GM12878 (cell line): ENCODE results near the gene ADAMTS1. TPM values are rescaled to one million over a fixed set of nuclear protein-coding genes. Genes with fewer than 3 reads are reported as not detected.

Experiments
- ATAC-seq: fragments of 200-7000 bp; cut with Tn5 transposase; 3 replicates; pipeline ENCODE4 v1.9.1; 2020; ENCODE audit warnings: mild to moderate bottlenecking, moderate library complexity
- BruUV-seq: library from RNA; stranded (reverse); fragments of 400-500 nt; replicated peaks from 2 replicates; lab custom pipeline; 2021; lab: Mats Ljungman, UMichigan
- CTCF ChIA-PET: fragments of 300-600 bp; sonication (Branson Sonifier 250); formaldehyde crosslinking; extraction: SDS; loops from one replicate; lab custom pipeline; 2021; ENCODE audit warnings: inconsistent platforms; lab: Yijun Ruan, JAX
- POLR2A ChIA-PET: fragments of 350-600 bp; formaldehyde crosslinking; extraction: SDS; loops from one replicate; lab custom pipeline; 2021; ENCODE audit warnings: inconsistent platforms; lab: Charles Lee
- RAD21 ChIA-PET: fragments of 300-600 bp; sonication (Branson Sonifier 250); formaldehyde crosslinking; loops from one replicate; lab custom pipeline; 2023; ENCODE audit warnings: antibody characterized with exemption; ENCODE audit not compliant: unreplicated experiment; lab: Charles Lee
- SMC1A ChIA-PET: fragments of 300-600 bp; sonication (Branson Sonifier 250); formaldehyde crosslinking; loops from one replicate; lab custom pipeline; 2023; ENCODE audit not compliant: unreplicated experiment, uncharacterized antibody; lab: Charles Lee
- DNase-seq: peaks from one replicate; pipeline ENCODE4 v3.0.0-alpha.2; 2011; ENCODE audit warnings: low read depth, low spot score
- FAIRE-seq: peaks from 3 replicates; lab custom pipeline; 2011; peaks lifted over from hg19 to GRCh38; lab: Jason Lieb, UNC
- H2AFZ ChIP-seq: 2 replicates; pipeline ENCODE4 v1.6.0; 2011; ENCODE audit warnings: low read depth, low read length, control low read depth; ENCODE audit not compliant: control insufficient read depth
- H3K27ac ChIP-seq: 2 replicates; pipeline ENCODE4 v1.5.1; 2011; ENCODE audit warnings: control low read depth; ENCODE audit not compliant: control insufficient read depth, insufficient read depth
- H3K27me3 ChIP-seq, 2 experiments: replicated peaks in 1 of 2; 2 replicates each; pipeline versions ENCODE4 v1.6.0 to v1.6.1; 2011; ENCODE audit warnings: low read length in 1 of 2; ENCODE audit not compliant: control insufficient read depth in 2 of 2, insufficient read depth in 2 of 2
- H3K36me3 ChIP-seq, 2 experiments: 2 replicates each; pipeline ENCODE4 v1.5.1; 2011; ENCODE audit warnings: low read length in 1 of 2; ENCODE audit not compliant: control insufficient read depth in 2 of 2, insufficient read depth in 2 of 2
- H3K4me1 ChIP-seq: 2 replicates; pipeline ENCODE4 v1.6.1; 2011; ENCODE audit warnings: mild to moderate bottlenecking, low read length, moderate library complexity, mixed read lengths; ENCODE audit not compliant: control insufficient read depth, insufficient read depth
- H3K4me2 ChIP-seq: 2 replicates; pipeline ENCODE4 v1.6.0; 2011; ENCODE audit warnings: control low read depth; ENCODE audit not compliant: control insufficient read depth, insufficient read depth
- H3K4me3 ChIP-seq: fragments of 200-600 bp; sonication (generic); 2 replicates; pipeline ENCODE4 v1.5.1; 2016
- H3K79me2 ChIP-seq: 2 replicates; pipeline ENCODE4 v1.6.0; 2011; ENCODE audit warnings: low read length; ENCODE audit not compliant: control insufficient read depth, insufficient read depth
- H3K9ac ChIP-seq: 2 replicates; pipeline ENCODE4 v1.8.0; 2011; ENCODE audit warnings: low read length, control low read depth, mixed read lengths; ENCODE audit not compliant: control insufficient read depth, insufficient read depth
- H3K9me3 ChIP-seq: replicated peaks from 3 replicates; pipeline ENCODE4 v1.5.1; 2011; ENCODE audit warnings: mild to moderate bottlenecking, low read length; ENCODE audit not compliant: control insufficient read depth, insufficient read depth
- H4K20me1 ChIP-seq: 2 replicates; pipeline ENCODE4 v1.6.0; 2011; ENCODE audit not compliant: control insufficient read depth, insufficient read depth
- BMI1 ChIP-seq: fragments of 450-650 bp; IDR thresholded peaks from 2 replicates; pipeline ENCODE4 v1.6.1; 2016; ENCODE audit warnings: mild to moderate bottlenecking, moderate library complexity, borderline replicate concordance
- CBX5 ChIP-seq: sonication (generic); IDR thresholded peaks from 2 replicates; pipeline ENCODE4 v1.6.1; 2016; ENCODE audit warnings: low read depth, moderate library complexity, mild to moderate bottlenecking, inconsistent platforms
- CEBPB ChIP-seq, 2 experiments: fragments of 150-350 bp in 1 of 2; IDR thresholded peaks; 2 replicates each; pipeline ENCODE4 v1.6.1; 2012 to 2014; ENCODE audit warnings: low read depth in 2 of 2, low read length in 2 of 2, borderline replicate concordance in 1 of 2, inconsistent platforms in 1 of 2
- EED ChIP-seq: sonication (generic); IDR thresholded peaks from 2 replicates; pipeline ENCODE4 v1.6.1; 2016; ENCODE audit warnings: antibody characterized with exemption, low read depth
- FOS ChIP-seq: IDR thresholded peaks from 3 replicates; pipeline ENCODE4 v1.6.1; 2011; ENCODE audit warnings: borderline replicate concordance; ENCODE audit not compliant: insufficient read length; ENCODE audit errors: extremely low read depth
- MEF2B ChIP-seq: fragments of 450-650 bp; IDR thresholded peaks from 2 replicates; pipeline ENCODE4 v1.6.1; 2018; ENCODE audit warnings: mild to moderate bottlenecking, moderate library complexity; ENCODE audit not compliant: partially characterized antibody, poor library complexity, severe bottlenecking
- NR2C2 ChIP-seq: IDR thresholded peaks from 2 replicates; pipeline ENCODE4 v1.6.1; 2011; ENCODE audit warnings: borderline replicate concordance, low read depth; ENCODE audit not compliant: control insufficient read depth, insufficient read length
- RFX5 ChIP-seq: IDR thresholded peaks from 2 replicates; pipeline ENCODE4 v1.6.1; 2011; ENCODE audit warnings: low read depth, low read length, improper control_type of control experiment
- SUZ12 ChIP-seq: fragments of 200-600 bp; sonication (generic); IDR thresholded peaks from one replicate; pipeline ENCODE4 v1.6.1; 2018; ENCODE audit warnings: antibody characterized with exemption, mild to moderate bottlenecking; ENCODE audit not compliant: unreplicated experiment
- TCF7 ChIP-seq: IDR thresholded peaks from 2 replicates; pipeline ENCODE4 v1.6.1; 2014; ENCODE audit warnings: antibody characterized with exemption, borderline replicate concordance
- ZNF217 ChIP-seq: fragments of 450-650 bp; IDR thresholded peaks from 2 replicates; pipeline ENCODE4 v1.6.1; 2017; ENCODE audit warnings: antibody characterized with exemption, mild to moderate bottlenecking
- WGBS: methylation state at CpG from one replicate; pipeline ENCODE4 v1.1.6; 2016; ENCODE audit warnings: low lambda C conversion rate; ENCODE audit not compliant: insufficient replicate concordance, insufficient coverage; ENCODE audit errors: missing lambda C conversion rate; 5-methylcytosine and 5-hydroxymethylcytosine counted together
- in situ Hi-C: fragments of 300-500 bp; cut with MboI; formaldehyde crosslinking; loops from 9 replicates; pipeline ENCODE4 v1.14.3; 2018; ENCODE audit warnings: mixed read lengths
- intact Hi-C: fragments of 100-400 bp; cut with micrococcal nuclease; formaldehyde crosslinking; loops from one replicate; pipeline ENCODE4 v1.14.2; 2022; ENCODE audit not compliant: unreplicated experiment
- polyA plus RNA-seq, 11 experiments: library from polyadenylated mRNA; depleted of rRNA in 4 of 11; unstranded in 6 of 11; stranded (reverse) in 5 of 11; fragments of >200 nt; fragmentation: Nextera tagmentation in 4 of 11; fragmentation: Illumina TruSeq in 1 of 11; extraction: Ambion mirVana in 4 of 11; extraction: Trizol in 1 of 11; gene quantifications; 1 replicate in 1 of 11; 2 replicates in 10 of 11; pipeline versions ENCODE4 v1.2.1 to v1.2.3, GENCODE V29; 2011 to 2016; ENCODE audit warnings: inconsistent platforms in 2 of 11, missing spikeins in 2 of 11, low read depth in 1 of 11
- total RNA-seq, 4 experiments: library from RNA; depleted of rRNA in 3 of 4; stranded (reverse); fragments of >200 nt in 3 of 4; fragmentation: Illumina TruSeq in 1 of 4; extraction: Trizol in 1 of 4; gene quantifications; 2 replicates each; pipeline versions ENCODE4 v1.2.1 to v1.2.3, GENCODE V29; 2013 to 2021
- TF ChIP-seq, protein P1 (sequence below): IDR thresholded peaks from 2 replicates; pipeline ENCODE4 v1.6.1; 2011; ENCODE audit warnings: borderline replicate concordance, low read depth, mild to moderate bottlenecking, moderate library complexity, low read length; ENCODE audit not compliant: insufficient read depth, poor library complexity, severe bottlenecking
- TF ChIP-seq, protein P2 (sequence below): fragments of 150-350 bp; IDR thresholded peaks from 2 replicates; pipeline ENCODE4 v1.6.1; 2016; ENCODE audit warnings: low read depth, low read length

The ADAMTS1 gene
- total and polyA plus RNA-seq, 10 of the 15 experiments (the other 5 are each of a cell fraction or from before 2014, with no cell fraction given), result 0.06 to 0.21 (median 0.08) TPM; not detected in 6

DNA sequence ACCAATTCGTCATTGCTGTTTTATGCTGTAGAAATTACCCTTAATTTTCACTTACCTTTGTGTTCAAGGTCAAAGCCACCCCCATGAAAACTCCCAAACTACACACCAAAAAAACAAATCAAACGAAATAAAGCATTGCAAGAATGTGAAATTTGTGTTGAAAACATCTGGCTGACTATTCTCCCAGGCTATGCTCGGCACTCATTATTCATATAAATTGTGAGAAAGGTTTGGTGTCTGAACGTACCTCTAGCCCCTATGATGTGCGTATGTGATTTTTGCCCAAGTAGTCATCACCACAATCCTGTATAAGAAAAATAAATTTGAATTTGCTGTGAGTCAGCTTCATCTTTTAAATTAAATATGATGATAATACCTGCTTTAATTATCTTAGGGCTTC lies 34.9 kb downstream of the ADAMTS1 start:
- ATAC-seq (no peak), DNase-seq (no peak)
- WGBS, result 8% methylated on average over 5 of the region's 5 CpGs
- no peaks in the 10 kb centered on the region for H4K20me1 ChIP-seq
- H3K4me1 ChIP-seq, result no peaks in the 10 kb centered on the region
- H3K27ac ChIP-seq, result no peak overlapping the region
- H3K9ac ChIP-seq, result no peak overlapping the region
- ChIA-PET SMC1A (no interaction called here), POLR2A (no interaction called here), CTCF (no interaction called here)
- no peaks in the 10 kb centered on the region for H3K27me3 ChIP-seq
- no peak overlapping the region for H2AFZ ChIP-seq
- intact Hi-C loops, result no loop called here
- no peaks in the 10 kb centered on the region for H3K36me3 ChIP-seq
- no peak overlapping the region for H3K4me2 ChIP-seq
- H3K9me3 ChIP-seq, result no peaks in the 10 kb centered on the region
- no peak overlapping the region for H3K4me3 ChIP-seq
- TF ChIP-seq ZNF217 (no peak), EED (no peak), CEBPB (IDR thresholded peaks at IDR 0.05; ENCODE audit: borderline replicate concordance in 1 of 2, low read depth in 2 of 2, low read length in 2 of 2) (no peak), NR2C2 (no peak), FOS (no peak), BMI1 (no peak), RFX5 (no peak), SUZ12 (no peak), TCF7 (no peak), MEF2B (no peak), CBX5 (no peak)
- TF ChIP-seq, protein P1, sequence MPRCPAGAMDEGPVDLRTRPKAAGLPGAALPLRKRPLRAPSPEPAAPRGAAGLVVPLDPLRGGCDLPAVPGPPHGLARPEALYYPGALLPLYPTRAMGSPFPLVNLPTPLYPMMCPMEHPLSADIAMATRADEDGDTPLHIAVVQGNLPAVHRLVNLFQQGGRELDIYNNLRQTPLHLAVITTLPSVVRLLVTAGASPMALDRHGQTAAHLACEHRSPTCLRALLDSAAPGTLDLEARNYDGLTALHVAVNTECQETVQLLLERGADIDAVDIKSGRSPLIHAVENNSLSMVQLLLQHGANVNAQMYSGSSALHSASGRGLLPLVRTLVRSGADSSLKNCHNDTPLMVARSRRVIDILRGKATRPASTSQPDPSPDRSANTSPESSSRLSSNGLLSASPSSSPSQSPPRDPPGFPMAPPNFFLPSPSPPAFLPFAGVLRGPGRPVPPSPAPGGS, result no peak
- TF ChIP-seq, protein P2, sequence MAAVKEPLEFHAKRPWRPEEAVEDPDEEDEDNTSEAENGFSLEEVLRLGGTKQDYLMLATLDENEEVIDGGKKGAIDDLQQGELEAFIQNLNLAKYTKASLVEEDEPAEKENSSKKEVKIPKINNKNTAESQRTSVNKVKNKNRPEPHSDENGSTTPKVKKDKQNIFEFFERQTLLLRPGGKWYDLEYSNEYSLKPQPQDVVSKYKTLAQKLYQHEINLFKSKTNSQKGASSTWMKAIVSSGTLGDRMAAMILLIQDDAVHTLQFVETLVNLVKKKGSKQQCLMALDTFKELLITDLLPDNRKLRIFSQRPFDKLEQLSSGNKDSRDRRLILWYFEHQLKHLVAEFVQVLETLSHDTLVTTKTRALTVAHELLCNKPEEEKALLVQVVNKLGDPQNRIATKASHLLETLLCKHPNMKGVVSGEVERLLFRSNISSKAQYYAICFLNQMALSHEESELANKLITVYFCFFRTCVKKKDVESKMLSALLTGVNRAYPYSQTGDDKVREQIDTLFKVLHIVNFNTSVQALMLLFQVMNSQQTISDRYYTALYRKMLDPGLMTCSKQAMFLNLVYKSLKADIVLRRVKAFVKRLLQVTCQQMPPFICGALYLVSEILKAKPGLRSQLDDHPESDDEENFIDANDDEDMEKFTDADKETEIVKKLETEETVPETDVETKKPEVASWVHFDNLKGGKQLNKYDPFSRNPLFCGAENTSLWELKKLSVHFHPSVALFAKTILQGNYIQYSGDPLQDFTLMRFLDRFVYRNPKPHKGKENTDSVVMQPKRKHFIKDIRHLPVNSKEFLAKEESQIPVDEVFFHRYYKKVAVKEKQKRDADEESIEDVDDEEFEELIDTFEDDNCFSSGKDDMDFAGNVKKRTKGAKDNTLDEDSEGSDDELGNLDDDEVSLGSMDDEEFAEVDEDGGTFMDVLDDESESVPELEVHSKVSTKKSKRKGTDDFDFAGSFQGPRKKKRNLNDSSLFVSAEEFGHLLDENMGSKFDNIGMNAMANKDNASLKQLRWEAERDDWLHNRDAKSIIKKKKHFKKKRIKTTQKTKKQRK, result no peak
- TF ChIP-seq, all 136 proteins: peak for 0
- no TSS peak for BruUV-seq
- RAD21 ChIA-PET, result no interaction called here
- in situ Hi-C loops, result no loop called here
- H3K79me2 ChIP-seq, result no peaks in the 10 kb centered on the region
- FAIRE-seq, result no peak
